RCC 7860 (cell line): ENCODE data around the gene FCHSD2.
"Not testable (repeated sequence)": the region's sequence is repeated elsewhere in the genome, so short reads cannot be mapped to it uniquely, and the experiment has no call there.

Source experiments
- DNase-seq: peaks from one replicate; pipeline ENCODE4 v3.0.0-alpha.2; 2015; ENCODE audit warnings: low spot score
- FAIRE-seq: peaks from 2 replicates; lab custom pipeline; 2012; peaks lifted over from hg19 to GRCh38; lab: Jason Lieb, UNC

Gene FCHSD2

GRCh38 chr11:72897506-72897905, 244.6 kb downstream of the FCHSD2 start:
- FAIRE-seq (no peak), DNase-seq (no peak)

GRCh38 chr11:72896431-72896830, 245.7 kb downstream of the FCHSD2 start:
- no peak for FAIRE-seq
- DNase-seq: no peak

- FAIRE-seq (no peak), DNase-seq (no peak)
These were observed 251.2 kb downstream of the FCHSD2 start for GRCh38 chr11:72890881-72891280.

GRCh38 chr11:72886619-72887018, 255.5 kb downstream of the FCHSD2 start:
- DNase-seq: no peak
- FAIRE-seq: no peak

GRCh38 chr11:72885749-72886609, 256.1 kb downstream of the FCHSD2 start:
- no peak for FAIRE-seq
- DNase-seq: no peak

- FAIRE-seq (no peak), DNase-seq (no peak)
These were observed 266.0 kb downstream of the FCHSD2 start for GRCh38 chr11:72876147-72876546.

- no peak for FAIRE-seq
- DNase-seq: no peak
These were observed 266.4 kb downstream of the FCHSD2 start for GRCh38 chr11:72875736-72876135.

GRCh38 chr11:72872012-72872411, 270.1 kb downstream of the FCHSD2 start:
- DNase-seq (no peak), FAIRE-seq (no peak)

- DNase-seq (no peak), FAIRE-seq (no peak)
These were observed 271.0 kb downstream of the FCHSD2 start for GRCh38 chr11:72871119-72871518.

- no peak for FAIRE-seq
- no peak for DNase-seq
These were observed 272.3 kb downstream of the FCHSD2 start for GRCh38 chr11:72869831-72870230.

- FAIRE-seq (no peak), DNase-seq (no peak)
These were observed 274.1 kb downstream of the FCHSD2 start for GRCh38 chr11:72867970-72868369.

GRCh38 chr11:72864702-72865655, 277.1 kb downstream of the FCHSD2 start:
- no peak for FAIRE-seq

GRCh38 chr11:72863916-72864315, 278.2 kb downstream of the FCHSD2 start:
- DNase-seq (no peak), FAIRE-seq (no peak)

More at GRCh38 chr11:72864702-72865655, 277.1 kb downstream of the FCHSD2 start:
- DNase-seq: no peak

- DNase-seq (no peak), FAIRE-seq (no peak)
These were observed 279.0 kb downstream of the FCHSD2 start for GRCh38 chr11:72863091-72863490.

- FAIRE-seq (no peak), DNase-seq (no peak)
These were observed 281.5 kb downstream of the FCHSD2 start for GRCh38 chr11:72860592-72860991.

GRCh38 chr11:72860010-72860409, 282.1 kb downstream of the FCHSD2 start:
- DNase-seq (no peak), FAIRE-seq (no peak)

- FAIRE-seq (no peak), DNase-seq (no peak)
These were observed 283.0 kb downstream of the FCHSD2 start for GRCh38 chr11:72859126-72859525.

- not testable (repeated sequence) for FAIRE-seq, DNase-seq
These were observed 283.9 kb downstream of the FCHSD2 start for GRCh38 chr11:72858267-72858666.

- no peak for FAIRE-seq
- DNase-seq: no peak
These were observed 285.4 kb downstream of the FCHSD2 start for GRCh38 chr11:72856551-72857345.

- no peak for FAIRE-seq
These were observed 286.1 kb downstream of the FCHSD2 start for GRCh38 chr11:72856065-72856464.

GRCh38 chr11:72851726-72852125, 290.4 kb downstream of the FCHSD2 start:
- FAIRE-seq (no peak), DNase-seq (no peak)

More at GRCh38 chr11:72856065-72856464, 286.1 kb downstream of the FCHSD2 start:
- no peak for DNase-seq
